Muscle layer of colon (tissue), 2 donors: Measurements from ENCODE around the gene ENTR1.

Experiments used
- H3K27ac ChIP-seq: one replicate; pipeline ENCODE4 v1.7.0; 2013; ENCODE audit warnings: low read depth, mild to moderate bottlenecking, low read length, moderate library complexity
- H3K27me3 ChIP-seq, 2 donors: one replicate each; pipeline ENCODE4 v1.7.0; 2013; ENCODE audit warnings: low read length in 2 of 2, mild to moderate bottlenecking in 2 of 2; ENCODE audit not compliant: insufficient read depth in 2 of 2, control insufficient read depth in 1 of 2
- H3K36me3 ChIP-seq: one replicate; pipeline ENCODE4 v1.7.0; 2013; ENCODE audit warnings: mild to moderate bottlenecking, low read length; ENCODE audit not compliant: insufficient read depth
- H3K4me1 ChIP-seq: one replicate; pipeline ENCODE4 v1.7.0; 2013; ENCODE audit warnings: mild to moderate bottlenecking, low read length; ENCODE audit not compliant: insufficient read depth
- H3K4me3 ChIP-seq, 2 donors: one replicate each; pipeline ENCODE4 v1.7.0; 2013; ENCODE audit warnings: low read length in 2 of 2, low read depth in 1 of 2, mild to moderate bottlenecking in 1 of 2, moderate library complexity in 1 of 2
- H3K9ac ChIP-seq: one replicate; pipeline ENCODE4 v1.7.0; 2013; ENCODE audit warnings: low read length
- H3K9me3 ChIP-seq: one replicate; pipeline ENCODE4 v1.7.0; 2013; ENCODE audit warnings: mild to moderate bottlenecking, low read length
- donor health status: abdominal sarcoma.
- donor health status: Adenocarcinoma of cecum.

ENTR1 gene

DNA sequence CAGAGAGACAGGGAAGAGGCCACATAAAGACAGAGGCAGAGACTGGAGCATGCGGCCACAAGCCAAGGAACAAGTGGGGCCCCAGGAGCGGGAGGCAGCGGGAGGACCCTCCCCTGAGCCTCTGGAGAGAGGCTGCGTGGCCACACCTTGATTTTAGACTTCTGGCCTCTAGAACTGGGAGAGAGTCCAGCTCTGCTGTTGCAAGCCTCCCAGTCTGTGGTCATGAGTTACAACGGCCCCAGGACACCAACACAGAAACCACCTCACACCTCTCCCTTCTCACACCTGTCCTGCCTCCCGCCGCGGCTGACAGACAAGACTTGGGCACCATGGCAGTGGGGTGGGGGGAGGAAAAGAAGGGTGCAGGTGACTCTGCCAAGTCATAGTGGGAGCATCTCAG lies 27.0 kb upstream of the ENTR1 start:
- H3K4me3 ChIP-seq, result peak overlapping the region; percentile 76 to 85

DNA sequence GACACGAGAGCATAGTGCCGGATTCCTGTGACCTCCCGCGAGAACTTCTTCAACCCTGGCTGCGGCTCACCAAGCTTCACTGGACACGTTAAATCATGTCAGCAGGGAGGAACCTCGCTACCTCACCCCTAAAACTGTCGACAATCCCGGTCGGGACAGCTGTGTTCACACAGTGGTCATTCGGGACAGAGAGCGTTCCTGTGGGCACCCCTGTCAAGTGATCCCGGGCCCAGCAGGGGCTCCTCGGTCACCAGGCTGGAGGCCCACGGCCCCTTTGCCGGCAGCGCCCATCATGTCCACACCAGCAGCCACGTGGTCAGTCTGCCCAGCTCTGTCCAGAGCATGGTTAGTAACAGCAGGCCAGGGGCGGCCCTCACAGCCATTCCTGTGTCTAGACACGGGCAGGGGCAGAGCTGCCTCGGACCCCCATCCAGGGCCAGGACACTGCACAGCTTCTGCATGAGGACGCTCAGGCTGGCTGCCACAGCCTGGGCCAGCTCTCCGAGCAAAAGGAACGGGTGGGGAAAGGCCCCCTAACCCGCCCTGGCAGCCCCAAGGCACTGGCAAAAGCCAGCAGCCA lies 25.7 kb upstream of the ENTR1 start:
- Histone ChIP-seq H3K36me3 (peaks cover 8% of the 10 kb centered on the region), H3K4me3 (no peak overlapping the region), H3K27ac (no peak overlapping the region), H3K9me3 (no peaks in the 10 kb centered on the region), H3K4me1 (peaks cover 22% of the 10 kb centered on the region), H3K9ac (no peak overlapping the region), H3K27me3 (no peaks in the 10 kb centered on the region)

More for the DNA sequence above, 27.0 kb upstream of the ENTR1 start:
- H3K9me3 ChIP-seq, result no peaks in the 10 kb centered on the region
- no peak overlapping the region for H3K27ac ChIP-seq
- H3K36me3 ChIP-seq, result peaks cover 21% of the 10 kb centered on the region
- H3K9ac ChIP-seq, result peak overlapping the region; percentile 39
- H3K4me1 ChIP-seq, result peaks cover 22% of the 10 kb centered on the region
- no peaks in the 10 kb centered on the region for H3K27me3 ChIP-seq

DNA sequence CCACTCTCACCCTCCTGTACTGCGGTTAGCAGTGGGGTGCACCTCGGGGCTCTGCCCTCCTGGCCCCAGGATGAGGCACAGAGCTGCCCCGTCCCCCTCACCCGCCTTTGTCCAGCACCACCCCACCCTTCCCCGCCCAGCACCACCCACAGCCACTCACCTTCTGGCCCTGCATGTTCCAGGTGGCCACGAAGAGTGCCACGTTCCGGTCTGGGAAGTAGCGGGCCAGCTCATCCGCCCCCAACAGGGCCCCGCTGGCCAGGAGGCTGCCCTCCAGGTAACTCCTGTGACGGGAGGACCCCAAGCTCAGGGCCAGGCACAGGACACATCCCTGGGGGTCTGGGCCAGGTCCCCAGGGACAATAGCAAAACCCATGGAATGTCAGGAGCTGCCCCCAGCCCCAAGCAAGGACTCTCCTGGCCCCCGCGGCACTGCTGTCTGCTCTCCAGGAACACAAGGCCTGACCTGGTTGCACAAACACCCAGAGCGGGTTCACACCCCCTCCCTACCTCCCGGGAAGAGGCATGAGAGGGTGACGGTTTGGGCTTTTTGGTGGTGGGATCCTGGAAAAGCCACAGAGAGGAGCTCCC lies 24.3 kb upstream of the ENTR1 start:
- H3K27ac ChIP-seq, result no peak overlapping the region
- no peak overlapping the region for H3K9ac ChIP-seq
- no peak overlapping the region for H3K4me3 ChIP-seq
- no peaks in the 10 kb centered on the region for H3K27me3 ChIP-seq
- H3K36me3 ChIP-seq, result no peaks in the 10 kb centered on the region
- H3K9me3 ChIP-seq, result no peaks in the 10 kb centered on the region
- H3K4me1 ChIP-seq, result peaks cover 16% of the 10 kb centered on the region

DNA sequence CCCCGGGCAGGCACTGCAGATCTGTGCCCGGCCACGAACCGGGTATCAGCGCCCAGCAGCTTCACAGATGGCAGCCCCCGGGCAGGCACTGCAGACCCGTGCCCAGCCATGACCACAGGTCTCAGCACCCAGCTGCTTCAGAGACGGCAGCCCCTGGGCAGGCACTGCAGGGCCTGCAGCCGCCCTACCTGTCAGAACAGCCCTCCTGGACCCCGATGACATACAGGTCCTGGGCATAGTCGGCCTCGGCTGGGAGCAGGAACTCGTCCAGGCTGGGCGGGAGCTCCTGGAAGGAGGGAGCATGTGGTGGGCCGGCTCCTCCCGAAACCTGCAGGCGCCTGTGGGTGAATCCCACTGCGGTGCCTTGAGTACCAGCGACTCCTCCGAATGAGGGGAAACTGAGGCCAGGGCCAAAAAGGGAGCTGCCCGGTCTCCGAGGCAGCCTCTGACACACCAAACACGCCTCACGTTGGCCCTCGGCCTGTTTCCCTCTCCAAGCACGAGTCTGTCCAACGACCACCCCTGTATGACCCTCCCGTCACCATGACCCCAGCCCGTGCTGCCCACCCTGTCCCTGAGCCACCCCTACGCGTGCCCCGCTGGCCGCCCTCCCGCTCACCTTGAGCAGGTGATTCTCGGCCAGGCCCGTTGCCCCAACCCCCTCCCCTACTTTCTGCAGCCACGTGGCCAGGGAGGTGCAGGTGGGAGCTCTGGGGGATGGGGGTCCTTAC lies 23.6 kb upstream of the ENTR1 start:
- no peaks in the 10 kb centered on the region for H3K9me3 ChIP-seq
- H3K9ac ChIP-seq, result no peak overlapping the region
- H3K36me3 ChIP-seq, result peaks cover 3% of the 10 kb centered on the region
- no peak overlapping the region for H3K27ac ChIP-seq
- H3K4me3 ChIP-seq, result no peak overlapping the region
- H3K4me1 ChIP-seq, result peaks cover 16% of the 10 kb centered on the region
- no peaks in the 10 kb centered on the region for H3K27me3 ChIP-seq

DNA sequence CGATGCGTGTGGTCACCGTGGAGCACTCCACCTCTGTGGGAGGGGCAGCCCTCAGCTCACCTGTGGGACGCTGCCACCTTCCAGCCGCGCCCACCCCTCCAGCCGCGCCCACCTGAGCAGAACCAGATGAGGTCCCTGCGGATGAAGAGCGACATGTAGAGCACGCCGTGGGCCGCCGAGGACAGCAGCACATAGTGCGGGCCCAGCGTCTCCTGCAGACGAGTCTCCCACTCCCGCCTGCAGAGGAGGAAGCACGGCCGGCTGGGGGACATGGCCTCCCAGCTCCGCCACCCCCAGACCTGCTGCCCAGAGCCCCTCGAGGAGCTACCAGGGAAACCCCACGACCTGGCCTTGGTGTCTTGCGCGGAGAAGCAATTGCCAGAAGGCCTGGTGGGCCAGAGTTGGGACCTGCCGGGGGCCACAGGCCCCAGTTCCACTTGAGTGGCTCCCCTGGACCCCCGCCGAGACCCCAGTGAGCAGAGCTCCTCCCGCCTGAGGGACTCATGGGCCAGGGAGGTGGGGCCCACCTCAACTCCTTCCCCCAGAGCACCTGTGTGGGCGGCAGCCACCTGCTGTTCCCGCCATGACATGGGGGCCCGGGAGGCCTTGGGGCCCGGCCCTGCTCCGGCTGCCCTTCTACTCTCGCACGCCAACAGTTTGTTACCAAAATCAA lies 22.8 kb upstream of the ENTR1 start:
- H3K9me3 ChIP-seq, result no peaks in the 10 kb centered on the region
- H3K9ac ChIP-seq, result no peak overlapping the region
- H3K27me3 ChIP-seq, result no peaks in the 10 kb centered on the region
- no peak overlapping the region for H3K4me3 ChIP-seq
- no peak overlapping the region for H3K27ac ChIP-seq
- H3K4me1 ChIP-seq, result peaks cover 14% of the 10 kb centered on the region
- H3K36me3 ChIP-seq, result peaks cover 6% of the 10 kb centered on the region

DNA sequence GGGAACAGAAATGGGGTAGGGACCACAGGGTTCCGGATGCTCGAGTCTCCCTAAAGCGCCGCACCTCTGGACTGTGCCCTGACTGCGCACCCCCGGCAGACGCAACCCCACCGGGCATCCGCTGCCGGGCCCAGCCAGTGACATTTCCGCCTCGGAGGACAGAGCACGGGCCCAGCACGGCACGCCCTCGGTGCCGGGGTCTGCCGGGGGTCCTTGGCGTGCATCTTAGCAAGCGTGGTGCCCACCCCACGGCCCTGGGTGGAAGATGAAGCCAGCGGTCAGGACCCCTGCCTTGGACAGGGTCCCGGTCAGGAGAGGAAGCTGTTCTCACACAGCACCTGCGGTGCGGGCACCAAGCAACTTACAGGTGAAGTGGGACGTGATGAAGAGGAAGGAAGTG lies 22.2 kb upstream of the ENTR1 start:
- no peak overlapping the region for H3K27ac ChIP-seq
- H3K9ac ChIP-seq, result no peak overlapping the region
- peaks cover 6% of the 10 kb centered on the region for H3K36me3 ChIP-seq
- no peak overlapping the region for H3K4me3 ChIP-seq
- H3K27me3 ChIP-seq, result no peaks in the 10 kb centered on the region
- peaks cover 8% of the 10 kb centered on the region for H3K4me1 ChIP-seq
- H3K9me3 ChIP-seq, result no peaks in the 10 kb centered on the region

DNA sequence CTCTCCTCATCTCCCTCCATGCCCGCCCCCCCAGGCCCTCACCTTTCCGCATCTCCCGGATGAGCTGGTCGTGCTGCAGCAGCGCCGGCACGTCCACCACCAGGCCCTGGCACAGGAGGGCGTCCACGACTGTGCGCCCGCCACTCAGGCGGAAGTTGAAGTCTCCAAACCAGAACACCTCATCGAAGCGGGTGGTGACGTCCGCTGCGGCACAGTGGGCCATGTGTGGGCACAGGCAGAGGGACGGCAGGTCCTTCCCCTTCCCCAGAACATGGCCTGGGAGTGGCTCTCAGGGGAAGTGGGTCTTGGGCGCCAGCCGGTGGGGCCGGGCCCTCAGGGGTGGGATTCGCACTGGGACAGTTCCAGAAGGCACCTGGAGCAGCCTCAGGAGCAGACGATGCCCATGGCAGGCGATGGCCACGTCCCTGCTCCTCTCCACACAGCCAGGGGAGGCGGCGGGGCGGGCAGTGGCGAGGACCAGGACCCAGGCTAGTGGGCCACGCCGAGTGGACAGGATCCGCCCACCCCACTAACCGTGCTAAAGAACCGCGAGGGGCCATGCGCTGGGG lies 21.5 kb upstream of the ENTR1 start:
- Histone ChIP-seq H3K27ac (no peak overlapping the region), H3K9me3 (no peaks in the 10 kb centered on the region), H3K36me3 (peaks cover 6% of the 10 kb centered on the region), H3K9ac (no peak overlapping the region), H3K4me1 (peaks cover under 1% of the 10 kb centered on the region), H3K27me3 (no peaks in the 10 kb centered on the region), H3K4me3 (no peak overlapping the region)

DNA sequence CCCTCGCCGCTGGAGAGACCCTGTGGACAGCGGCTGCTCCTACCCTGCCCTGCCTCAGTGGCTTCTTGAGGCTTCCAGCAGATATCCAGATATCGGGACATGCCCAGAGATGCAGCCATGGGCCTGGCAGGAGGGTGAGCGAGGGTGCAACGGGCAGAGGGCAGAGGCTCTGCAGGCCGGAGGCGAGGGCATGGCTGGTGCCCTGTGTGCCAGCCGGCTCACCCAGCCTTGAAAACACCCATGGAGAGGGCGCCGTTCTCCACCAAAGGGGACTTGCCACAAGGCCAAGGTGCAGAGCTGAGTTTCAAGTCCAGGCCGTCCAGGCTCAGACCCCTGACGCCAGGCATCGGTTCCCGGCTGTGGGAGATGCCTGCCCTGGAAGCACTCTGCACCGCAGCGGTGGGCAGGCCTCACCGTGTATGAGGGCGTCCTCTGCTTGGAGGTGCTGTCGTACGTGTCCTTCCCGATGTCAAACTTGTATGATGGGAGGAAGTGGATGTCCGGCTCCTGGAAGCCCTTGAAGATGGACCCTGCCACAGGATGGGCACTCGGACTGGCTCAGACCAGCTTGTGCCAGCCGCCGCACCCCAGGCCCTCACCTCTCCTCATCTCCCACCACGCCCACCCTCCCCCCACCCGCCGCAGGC lies 20.3 kb upstream of the ENTR1 start:
- Histone ChIP-seq H3K27ac (no peak overlapping the region), H3K27me3 (no peaks in the 10 kb centered on the region), H3K4me3 (no peak overlapping the region), H3K36me3 (peaks cover 6% of the 10 kb centered on the region), H3K9ac (no peak overlapping the region), H3K9me3 (no peaks in the 10 kb centered on the region), H3K4me1 (no peaks in the 10 kb centered on the region)

DNA sequence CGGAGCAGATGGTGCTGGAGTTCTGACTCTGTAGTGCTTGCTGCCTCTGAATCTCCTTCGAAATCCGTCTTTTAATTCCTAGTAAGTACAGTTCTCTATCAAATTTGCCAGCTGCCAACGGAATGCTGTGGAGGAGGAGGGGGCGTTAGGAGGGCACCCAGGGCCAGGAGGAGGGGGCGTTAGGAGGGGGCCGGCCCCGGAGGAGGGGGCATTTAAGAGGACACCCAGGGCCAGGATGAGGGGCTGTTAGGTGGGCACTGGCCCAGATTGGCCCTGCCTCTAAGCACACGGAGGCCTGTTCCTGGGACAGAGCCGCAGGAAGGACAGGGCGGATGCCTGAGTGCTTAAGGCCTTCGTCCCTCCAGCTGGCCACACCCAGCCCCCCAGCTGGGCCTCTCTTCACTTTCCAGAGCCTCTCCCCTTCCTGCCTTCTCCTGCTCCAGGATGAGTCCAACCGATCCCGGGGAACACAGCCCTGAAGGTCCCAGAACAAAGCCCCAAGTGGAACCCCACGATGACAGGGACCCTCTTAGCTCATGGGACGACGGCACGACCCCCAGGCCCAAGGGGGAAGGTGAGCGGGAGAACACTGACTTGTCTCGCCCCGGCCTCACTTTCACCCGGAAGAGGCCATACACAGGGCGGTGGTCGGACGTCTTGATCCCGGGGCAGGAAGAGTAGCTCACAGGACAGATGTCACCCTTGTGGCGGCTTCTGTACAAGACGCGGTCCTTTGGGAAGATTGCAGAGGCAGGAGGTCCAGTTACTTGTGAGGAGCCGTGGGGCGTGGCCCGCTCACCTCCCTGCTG lies 19.5 kb upstream of the ENTR1 start:
- H3K9me3 ChIP-seq, result no peaks in the 10 kb centered on the region
- peaks cover 6% of the 10 kb centered on the region for H3K36me3 ChIP-seq
- H3K27me3 ChIP-seq, result no peaks in the 10 kb centered on the region
- no peak overlapping the region for H3K27ac ChIP-seq
- no peaks in the 10 kb centered on the region for H3K4me1 ChIP-seq
- no peak overlapping the region for H3K9ac ChIP-seq
- no peak overlapping the region for H3K4me3 ChIP-seq

DNA sequence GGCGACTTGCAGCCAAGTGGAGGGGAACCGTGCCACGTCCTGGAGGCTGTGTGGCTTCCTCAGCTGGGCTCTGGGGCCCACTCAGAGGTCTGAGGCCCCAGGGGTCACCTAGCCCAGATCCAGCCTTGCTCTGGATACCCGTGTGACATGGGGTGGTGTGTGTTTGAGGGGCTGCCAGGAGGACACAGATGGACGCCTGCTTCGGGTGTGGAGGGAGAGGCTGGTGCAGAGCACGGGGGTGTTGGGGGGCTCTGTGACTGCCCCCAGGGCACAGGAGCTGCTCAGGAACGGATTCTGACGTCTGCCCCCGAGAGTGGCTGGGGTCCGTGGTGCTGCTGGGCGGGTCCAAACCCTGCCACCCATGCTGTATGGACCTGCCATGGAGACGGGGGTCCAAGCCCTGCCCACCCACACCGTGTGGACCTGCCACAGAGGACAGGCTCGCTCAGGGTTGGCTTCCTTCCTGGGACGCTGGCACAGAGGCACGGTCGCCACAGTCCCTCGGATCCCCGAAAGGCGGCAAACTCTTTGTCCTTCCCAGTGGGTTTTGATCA lies 18.7 kb upstream of the ENTR1 start:
- no peak overlapping the region for H3K27ac ChIP-seq
- no peaks in the 10 kb centered on the region for H3K4me1 ChIP-seq
- H3K36me3 ChIP-seq, result peaks cover 6% of the 10 kb centered on the region
- no peak overlapping the region for H3K9ac ChIP-seq
- no peak overlapping the region for H3K4me3 ChIP-seq
- no peaks in the 10 kb centered on the region for H3K27me3 ChIP-seq
- H3K9me3 ChIP-seq, result no peaks in the 10 kb centered on the region
